Keratinocyte (primary cell): Measurements from ENCODE around the gene SGO2. TPM values are rescaled to one million over a fixed set of nuclear protein-coding genes. Genes with fewer than 3 reads are reported as not detected.
A peak's percentile ranks its signal among the peaks of the same experiment; 100 is the strongest.

Experiments
- DNase-seq: peaks from one replicate; pipeline ENCODE4 v3.0.0-alpha.2; 2011; ENCODE audit warnings: low read depth, missing footprints, low spot score
- FAIRE-seq: peaks from 2 replicates; lab custom pipeline; 2011; peaks lifted over from hg19 to GRCh38; lab: Jason Lieb, UNC
- H2AFZ ChIP-seq: 2 replicates; pipeline ENCODE4 v1.6.0; 2012; ENCODE audit warnings: low read length, control low read depth, inconsistent platforms; ENCODE audit not compliant: control insufficient read depth
- H3K27ac ChIP-seq: 2 replicates; pipeline ENCODE4 v1.5.1; 2011; ENCODE audit warnings: low read length; ENCODE audit not compliant: control insufficient read depth, insufficient read depth
- H3K27me3 ChIP-seq: 3 replicates; pipeline ENCODE4 v1.6.0; 2011; ENCODE audit warnings: low read length; ENCODE audit not compliant: control insufficient read depth, insufficient read depth; ENCODE audit errors: extremely low read depth
- H3K36me3 ChIP-seq, 2 experiments: 2 replicates in 1 of 2; 3 replicates in 1 of 2; pipeline ENCODE4 v1.5.1; 2011; ENCODE audit warnings: low read length in 2 of 2, mild to moderate bottlenecking in 1 of 2; ENCODE audit not compliant: control insufficient read depth in 2 of 2, insufficient read depth in 2 of 2; ENCODE audit errors: extremely low read depth in 1 of 2
- H3K4me1 ChIP-seq: 3 replicates; pipeline ENCODE4 v1.5.1; 2011; ENCODE audit warnings: low read length; ENCODE audit not compliant: control insufficient read depth, insufficient read depth; ENCODE audit errors: extremely low read depth
- H3K4me2 ChIP-seq: 3 replicates; pipeline ENCODE4 v1.6.0; 2011; ENCODE audit warnings: low read depth, low read length; ENCODE audit not compliant: control insufficient read depth, insufficient read depth; ENCODE audit errors: extremely low read depth
- H3K4me3 ChIP-seq, 3 experiments: fragments of 200-600 bp in 1 of 3; sonication (generic) in 1 of 3; 2 replicates in 2 of 3; 3 replicates in 1 of 3; pipeline ENCODE4 v1.5.1; 2011 to 2016; ENCODE audit warnings: low read length in 3 of 3, mild to moderate bottlenecking in 3 of 3, control low read depth in 2 of 3, inconsistent platforms in 1 of 3, low read depth in 1 of 3, mixed read lengths in 1 of 3, mixed run types in 1 of 3, moderate library complexity in 1 of 3; ENCODE audit not compliant: control insufficient read depth in 2 of 3, insufficient read depth in 2 of 3; ENCODE audit errors: extremely low read depth in 1 of 3
- H3K79me2 ChIP-seq: 2 replicates; pipeline ENCODE4 v1.6.0; 2012; ENCODE audit warnings: low read length; ENCODE audit not compliant: control insufficient read depth, insufficient read depth
- H3K9ac ChIP-seq: 3 replicates; pipeline ENCODE4 v1.6.0; 2011; ENCODE audit warnings: low read length; ENCODE audit not compliant: control insufficient read depth, insufficient read depth; ENCODE audit errors: extremely low read depth
- H3K9me1 ChIP-seq: 3 replicates; pipeline ENCODE4 v1.6.0; 2011; ENCODE audit warnings: low read length; ENCODE audit not compliant: control insufficient read depth, insufficient read depth; ENCODE audit errors: extremely low read depth
- H3K9me3 ChIP-seq: 2 replicates; pipeline ENCODE4 v1.5.1; 2012; ENCODE audit warnings: low read depth, low read length; ENCODE audit not compliant: control insufficient read depth
- H4K20me1 ChIP-seq: 3 replicates; pipeline ENCODE4 v1.6.0; 2011; ENCODE audit warnings: low read length; ENCODE audit not compliant: control insufficient read depth, insufficient read depth; ENCODE audit errors: extremely low read depth
- CTCF ChIP-seq, 3 experiments: IDR thresholded peaks in 1 of 3; conservative IDR thresholded peaks in 1 of 3; optimal IDR thresholded peaks in 1 of 3; 2 replicates in 2 of 3; 3 replicates in 1 of 3; pipeline versions ENCODE3 to v1.5.1; 2011; ENCODE audit warnings: low read length in 3 of 3, mild to moderate bottlenecking in 3 of 3, moderate library complexity in 2 of 3, control low read depth in 1 of 3, inconsistent platforms in 1 of 3; ENCODE audit not compliant: insufficient read depth in 2 of 3; ENCODE audit errors: extremely low read depth in 1 of 3
- EZH2 ChIP-seq: IDR thresholded peaks from one replicate; pipeline ENCODE4 v1.6.1; 2012; ENCODE audit warnings: inconsistent platforms, mild to moderate bottlenecking, low read length, moderate library complexity
- dilution Hi-C: fragments of 300-500 bp; cut with MboI; formaldehyde crosslinking; loops from one replicate; pipeline ENCODE4 v1.7.0; 2020; ENCODE audit warnings: low sequenced_read_pairs; ENCODE audit not compliant: extremely low pct_ligation_motif_present
- polyA plus RNA-seq, 5 experiments: library from polyadenylated mRNA; depleted of rRNA in 3 of 5; stranded (reverse) in 3 of 5; stranded (forward) in 1 of 5; unstranded in 1 of 5; fragments of >200 nt; gene quantifications; 1 replicate in 1 of 5; 2 replicates in 3 of 5; 3 replicates in 1 of 5; pipeline versions ENCODE4 v1.2.1 to v1.2.3, GENCODE V29; 2011 to 2012; ENCODE audit warnings: missing spikeins in 2 of 5, low read depth in 1 of 5, low replicate concordance in 1 of 5

Gene SGO2
- polyA plus RNA-seq, 1 donor (not counting 4 experiments of a cell fraction or from before 2014, with no cell fraction given): 8.6 TPM

GRCh38 chr2:200523158-200523557 lies 2.8 kb upstream of the SGO2 start:
- dilution Hi-C loops: no loop called here
- Histone ChIP-seq H3K36me3 (no peaks in the 10 kb centered on the region), H2AFZ (no peak overlapping the region), H3K79me2 (peaks cover 17% of the 10 kb centered on the region), H3K9me1 (no peaks in the 10 kb centered on the region), H3K27ac (no peak overlapping the region), H3K27me3 (no peaks in the 10 kb centered on the region), H3K4me1 (peaks cover 16% of the 10 kb centered on the region), H3K4me2 (peak overlapping the region; percentile 14), H4K20me1 (no peaks in the 10 kb centered on the region), H3K4me3 (no peak overlapping the region), H3K9me3 (no peaks in the 10 kb centered on the region), H3K9ac (no peak overlapping the region)
- DNase-seq (no peak), FAIRE-seq (no peak)
- TF ChIP-seq EZH2: no peak
- no peak for TF ChIP-seq CTCF (optimal IDR thresholded peaks at IDR 0.05 in 1 of 3, IDR thresholded peaks at IDR 0.05 in 1 of 3, conservative IDR thresholded peaks at IDR 0.05 in 1 of 3; ENCODE audit: extremely low read depth in 1 of 3, insufficient read depth in 2 of 3, low read length in 3 of 3)

GRCh38 chr2:200523604-200524003 lies 2.4 kb upstream of the SGO2 start:
- Histone ChIP-seq H3K79me2 (peaks cover 22% of the 10 kb centered on the region), H2AFZ (no peak overlapping the region), H3K4me3 (no peak overlapping the region), H3K9me3 (no peaks in the 10 kb centered on the region), H3K4me1 (peaks cover 16% of the 10 kb centered on the region), H3K36me3 (no peaks in the 10 kb centered on the region), H3K4me2 (no peak overlapping the region), H4K20me1 (no peaks in the 10 kb centered on the region), H3K27me3 (no peaks in the 10 kb centered on the region), H3K9me1 (no peaks in the 10 kb centered on the region), H3K9ac (no peak overlapping the region), H3K27ac (no peak overlapping the region)
- dilution Hi-C loops: no loop called here
- TF ChIP-seq EZH2: no peak
- no peak for TF ChIP-seq CTCF (optimal IDR thresholded peaks at IDR 0.05 in 1 of 3, IDR thresholded peaks at IDR 0.05 in 1 of 3, conservative IDR thresholded peaks at IDR 0.05 in 1 of 3; ENCODE audit: extremely low read depth in 1 of 3, insufficient read depth in 2 of 3, low read length in 3 of 3)
- DNase-seq (no peak), FAIRE-seq (no peak)
